ENCODE results near the gene DMBX1. TPM values are rescaled to one million over a fixed set of nuclear protein-coding genes. Genes with fewer than 3 reads are reported as not detected.

The DMBX1 gene
- total and polyA plus RNA-seq, 2 of the 4 experiments (the other 2 are of a cell fraction): not detected

DNA sequence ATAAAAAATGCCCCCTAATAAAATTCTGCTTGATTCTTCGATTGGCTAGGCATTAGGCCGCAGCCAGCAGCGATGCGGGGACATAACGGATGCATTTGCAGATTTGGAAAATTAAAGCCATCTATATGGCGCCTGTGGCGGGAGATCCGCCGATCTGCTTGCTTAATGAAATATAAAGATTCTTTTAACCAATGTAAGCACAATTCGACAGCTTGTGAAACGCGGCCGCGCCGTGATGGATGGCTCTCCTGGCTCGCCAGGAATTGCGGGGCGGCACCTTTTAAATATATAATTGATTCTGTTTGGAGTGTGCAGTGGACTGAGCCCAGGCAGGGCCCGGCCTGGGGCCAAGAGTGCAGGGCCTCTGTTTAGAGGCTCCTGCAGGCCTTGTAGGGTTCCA, 8.0 kb downstream of the DMBX1 start:
- Histone ChIP-seq H4K91ac (ENCODE audit: insufficient read depth, low read depth, low read length) (no peak overlapping the region), H3K14ac (replicated peaks; ENCODE audit: low read depth, low read length) (no peak overlapping the region), H2BK20ac (ENCODE audit: low read depth, low read length) (no peak overlapping the region), H4K20me1 (ENCODE audit: insufficient read depth, low read length) (no peaks in the 10 kb centered on the region), H3K4me1 (ENCODE audit: control insufficient read depth, insufficient read depth, low read length) (no peaks in the 10 kb centered on the region), H2AFZ (replicated peaks; ENCODE audit: low read length, poor library complexity) (no peak overlapping the region), H3K4me2 (ENCODE audit: low read depth, low read length) (no peak overlapping the region), H3K56ac (ENCODE audit: extremely low read depth, insufficient read depth, low read length) (no peak overlapping the region; the same call in 1 of the 2 replicates), H3K23ac (ENCODE audit: low read depth, low read length) (no peak overlapping the region), H3K27ac (ENCODE audit: insufficient read depth, low read length) (no peak overlapping the region), H4K8ac (ENCODE audit: low read depth in 2 of 2, low read length in 2 of 2) (no peak overlapping the region), H2BK120ac (ENCODE audit: low read depth, low read length) (no peak overlapping the region), H3K18ac (ENCODE audit: low read depth, low read length) (no peak overlapping the region), H2AK9ac (replicated peaks; ENCODE audit: low read depth, low read length, poor library complexity) (no peak overlapping the region), H3K36me3 (ENCODE audit: control insufficient read depth, insufficient read depth, low read length) (no peaks in the 10 kb centered on the region), H3K27me3 (ENCODE audit: control insufficient read depth, insufficient read depth, low read length) (peaks cover 75% of the 10 kb centered on the region), H2BK15ac (ENCODE audit: low read depth, low read length) (no peak overlapping the region), H2AK5ac (ENCODE audit: low read depth, low read length) (no peak overlapping the region), H2BK5ac (ENCODE audit: low read depth, low read length, poor library complexity, severe bottlenecking) (no peak overlapping the region), H3K9me1 (ENCODE audit: insufficient read depth, low read length) (no peaks in the 10 kb centered on the region), H3K4me3 (ENCODE audit: insufficient read depth, low read depth, low read length) (no peak overlapping the region), H3K79me1 (ENCODE audit: low read depth in 1 of 2, low read length in 2 of 2) (no peaks in the 10 kb centered on the region), H3K9me3 (ENCODE audit: control insufficient read depth, insufficient read depth, low read length) (no peaks in the 10 kb centered on the region), H3K9ac (ENCODE audit: low read depth, low read length) (no peak overlapping the region), H3K4ac (ENCODE audit: low read depth, low read length) (no peak overlapping the region), H4K5ac (ENCODE audit: low read depth, low read length) (no peak overlapping the region)
- intact Hi-C loops (cut with micrococcal nuclease): no loop called here
- no TSS peak for BruUV-seq (replicated peaks)
- in situ Hi-C loops (cut with MboI; ENCODE audit: low sequenced_read_pairs): no loop called here
- no CpG with 5 or more reads among the region's 19 CpGs for WGBS, 2 experiments (ENCODE audit: extremely low coverage in 2 of 2, insufficient read length in 1 of 2)
- no peak for ATAC-seq (ENCODE audit: low read depth)
- CTCF ChIA-PET: no interaction called here
- TF ChIP-seq POLR2A (IDR thresholded peaks at IDR 0.05; ENCODE audit: low read depth, low read length): no peak
- TF ChIP-seq, protein P1, sequence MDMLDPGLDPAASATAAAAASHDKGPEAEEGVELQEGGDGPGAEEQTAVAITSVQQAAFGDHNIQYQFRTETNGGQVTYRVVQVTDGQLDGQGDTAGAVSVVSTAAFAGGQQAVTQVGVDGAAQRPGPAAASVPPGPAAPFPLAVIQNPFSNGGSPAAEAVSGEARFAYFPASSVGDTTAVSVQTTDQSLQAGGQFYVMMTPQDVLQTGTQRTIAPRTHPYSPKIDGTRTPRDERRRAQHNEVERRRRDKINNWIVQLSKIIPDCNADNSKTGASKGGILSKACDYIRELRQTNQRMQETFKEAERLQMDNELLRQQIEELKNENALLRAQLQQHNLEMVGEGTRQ (IDR thresholded peaks at IDR 0.05; ENCODE audit: low read depth, low read length): no peak
- TF ChIP-seq MAZ (IDR thresholded peaks at IDR 0.05; ENCODE audit: borderline replicate concordance, low read depth, low read length): no peak
- TF ChIP-seq, protein P2, sequence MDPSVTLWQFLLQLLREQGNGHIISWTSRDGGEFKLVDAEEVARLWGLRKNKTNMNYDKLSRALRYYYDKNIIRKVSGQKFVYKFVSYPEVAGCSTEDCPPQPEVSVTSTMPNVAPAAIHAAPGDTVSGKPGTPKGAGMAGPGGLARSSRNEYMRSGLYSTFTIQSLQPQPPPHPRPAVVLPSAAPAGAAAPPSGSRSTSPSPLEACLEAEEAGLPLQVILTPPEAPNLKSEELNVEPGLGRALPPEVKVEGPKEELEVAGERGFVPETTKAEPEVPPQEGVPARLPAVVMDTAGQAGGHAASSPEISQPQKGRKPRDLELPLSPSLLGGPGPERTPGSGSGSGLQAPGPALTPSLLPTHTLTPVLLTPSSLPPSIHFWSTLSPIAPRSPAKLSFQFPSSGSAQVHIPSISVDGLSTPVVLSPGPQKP (IDR thresholded peaks at IDR 0.05; ENCODE audit: borderline replicate concordance, low read depth, low read length): no peak
- no peak for TF ChIP-seq RCOR1 (IDR thresholded peaks at IDR 0.05; ENCODE audit: insufficient replicate concordance, low read length)
- no peak for TF ChIP-seq MAFK (IDR thresholded peaks at IDR 0.05; ENCODE audit: low read depth, low read length)
- TF ChIP-seq FOS (IDR thresholded peaks at IDR 0.05; ENCODE audit: low read depth, low read length): no peak
- no peak for TF ChIP-seq BHLHE40 (IDR thresholded peaks at IDR 0.05; ENCODE audit: low read depth, low read length)
- TF ChIP-seq NFE2L2 (IDR thresholded peaks at IDR 0.05; ENCODE audit: low read depth, low read length): no peak
- POLR2A ChIA-PET (ENCODE audit: unreplicated experiment): no interaction called here
- dilution Hi-C loops (cut with HindIII; ENCODE audit: low sequenced_read_pairs, unreplicated experiment): no loop called here
- DNase-seq: no peak
